ENCODE results near the gene METTL8.

DNA sequence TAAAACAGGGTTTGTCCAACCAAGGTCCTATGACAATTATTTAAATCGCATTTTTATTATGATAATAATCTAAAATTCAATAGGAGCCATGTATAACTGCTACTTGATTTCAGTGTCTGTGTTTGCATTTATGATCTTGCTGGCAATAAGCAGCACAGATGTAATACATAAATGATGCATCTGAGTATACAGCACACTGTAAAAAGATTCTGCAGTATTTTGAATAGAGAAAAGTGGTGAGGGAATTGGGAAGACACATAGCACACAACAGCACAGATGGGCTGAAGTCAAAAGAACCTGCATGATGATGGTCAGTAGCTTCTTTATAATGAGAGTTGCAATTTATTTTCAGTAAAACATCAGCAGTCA is 26.1 kb downstream of the METTL8 start:
- no peak for TF ChIP-seq POLR2AphosphoS5 (IDR thresholded peaks at IDR 0.05)
- TF ChIP-seq, protein P1, sequence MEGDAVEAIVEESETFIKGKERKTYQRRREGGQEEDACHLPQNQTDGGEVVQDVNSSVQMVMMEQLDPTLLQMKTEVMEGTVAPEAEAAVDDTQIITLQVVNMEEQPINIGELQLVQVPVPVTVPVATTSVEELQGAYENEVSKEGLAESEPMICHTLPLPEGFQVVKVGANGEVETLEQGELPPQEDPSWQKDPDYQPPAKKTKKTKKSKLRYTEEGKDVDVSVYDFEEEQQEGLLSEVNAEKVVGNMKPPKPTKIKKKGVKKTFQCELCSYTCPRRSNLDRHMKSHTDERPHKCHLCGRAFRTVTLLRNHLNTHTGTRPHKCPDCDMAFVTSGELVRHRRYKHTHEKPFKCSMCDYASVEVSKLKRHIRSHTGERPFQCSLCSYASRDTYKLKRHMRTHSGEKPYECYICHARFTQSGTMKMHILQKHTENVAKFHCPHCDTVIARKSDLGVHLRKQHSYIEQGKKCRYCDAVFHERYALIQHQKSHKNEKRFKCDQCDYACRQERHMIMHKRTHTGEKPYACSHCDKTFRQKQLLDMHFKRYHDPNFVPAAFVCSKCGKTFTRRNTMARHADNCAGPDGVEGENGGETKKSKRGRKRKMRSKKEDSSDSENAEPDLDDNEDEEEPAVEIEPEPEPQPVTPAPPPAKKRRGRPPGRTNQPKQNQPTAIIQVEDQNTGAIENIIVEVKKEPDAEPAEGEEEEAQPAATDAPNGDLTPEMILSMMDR (IDR thresholded peaks at IDR 0.05), result no peak
- TF ChIP-seq POLR2A (IDR thresholded peaks at IDR 0.05), result no peak

Data from upper lobe of left lung (tissue), 4 donors.